Measurements from ENCODE around the gene DMD.

The DMD gene

DNA sequence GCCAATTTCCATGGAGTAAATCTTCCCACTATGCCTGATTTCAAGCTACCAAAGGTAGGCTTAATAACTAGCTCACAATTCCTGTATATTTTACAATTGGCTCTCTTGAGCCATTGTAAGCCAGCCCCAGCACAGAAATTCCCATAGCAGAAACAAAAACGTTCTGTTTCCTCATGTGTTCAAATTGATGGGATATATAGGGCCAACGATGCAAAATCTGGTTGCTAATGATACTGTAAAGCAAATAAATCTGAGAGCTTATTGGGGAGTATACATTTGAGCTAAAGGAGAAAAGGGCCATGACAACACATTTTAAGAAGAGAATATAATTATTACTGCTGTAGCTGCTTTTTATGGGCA, 1872.4 kb downstream of the DMD start:
- TF ChIP-seq, protein P1, sequence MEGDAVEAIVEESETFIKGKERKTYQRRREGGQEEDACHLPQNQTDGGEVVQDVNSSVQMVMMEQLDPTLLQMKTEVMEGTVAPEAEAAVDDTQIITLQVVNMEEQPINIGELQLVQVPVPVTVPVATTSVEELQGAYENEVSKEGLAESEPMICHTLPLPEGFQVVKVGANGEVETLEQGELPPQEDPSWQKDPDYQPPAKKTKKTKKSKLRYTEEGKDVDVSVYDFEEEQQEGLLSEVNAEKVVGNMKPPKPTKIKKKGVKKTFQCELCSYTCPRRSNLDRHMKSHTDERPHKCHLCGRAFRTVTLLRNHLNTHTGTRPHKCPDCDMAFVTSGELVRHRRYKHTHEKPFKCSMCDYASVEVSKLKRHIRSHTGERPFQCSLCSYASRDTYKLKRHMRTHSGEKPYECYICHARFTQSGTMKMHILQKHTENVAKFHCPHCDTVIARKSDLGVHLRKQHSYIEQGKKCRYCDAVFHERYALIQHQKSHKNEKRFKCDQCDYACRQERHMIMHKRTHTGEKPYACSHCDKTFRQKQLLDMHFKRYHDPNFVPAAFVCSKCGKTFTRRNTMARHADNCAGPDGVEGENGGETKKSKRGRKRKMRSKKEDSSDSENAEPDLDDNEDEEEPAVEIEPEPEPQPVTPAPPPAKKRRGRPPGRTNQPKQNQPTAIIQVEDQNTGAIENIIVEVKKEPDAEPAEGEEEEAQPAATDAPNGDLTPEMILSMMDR (IDR thresholded peaks at IDR 0.05; ENCODE audit: low read depth, low read length): no peak
- H3K4me3 ChIP-seq (ENCODE audit: low read depth, low read length): no peak overlapping the region

DNA sequence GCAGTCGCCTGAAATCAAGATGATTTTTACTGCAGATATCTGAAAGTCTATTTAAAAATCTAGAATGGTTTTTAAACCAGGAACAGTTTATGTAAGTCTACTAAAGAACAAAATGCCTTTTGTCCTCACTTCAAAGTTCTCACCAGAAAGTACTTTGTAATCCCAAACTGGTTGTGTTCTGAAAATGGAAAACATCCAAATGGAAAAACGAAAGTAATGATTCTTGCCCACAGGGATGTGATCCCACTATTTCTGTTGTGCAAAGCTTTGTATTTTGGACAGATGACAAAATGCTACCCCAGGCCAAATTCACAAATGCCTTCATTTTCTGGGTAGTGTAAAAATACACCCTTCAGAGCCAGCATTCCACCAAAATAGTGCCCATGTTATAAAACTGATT, 1874.0 kb downstream of the DMD start:
- H3K4me3 ChIP-seq (ENCODE audit: low read depth, low read length): no peak overlapping the region
- TF ChIP-seq, protein P1 (IDR thresholded peaks at IDR 0.05; ENCODE audit: low read depth, low read length): no peak

DNA sequence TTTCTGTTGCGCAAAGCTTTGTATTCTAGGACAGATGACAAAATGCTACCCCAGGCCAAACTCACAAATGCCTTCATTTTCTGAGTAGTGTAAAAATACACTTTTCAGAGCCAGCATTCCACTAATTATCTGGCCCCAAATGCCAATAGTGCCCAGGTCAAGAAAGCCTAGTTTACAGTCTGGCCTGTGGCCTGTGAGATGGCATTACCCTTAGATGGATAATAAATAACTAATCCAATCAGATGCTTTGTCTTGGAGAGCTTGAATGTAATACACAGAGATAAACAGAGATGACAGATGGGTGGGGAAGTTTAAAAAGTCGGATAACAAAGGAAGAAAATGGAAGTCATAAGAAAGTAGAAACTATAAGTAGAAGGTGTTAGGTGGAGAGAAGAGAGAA, 1874.9 kb downstream of the DMD start:
- TF ChIP-seq, protein P1 (IDR thresholded peaks at IDR 0.05; ENCODE audit: low read depth, low read length): no peak
- no peak overlapping the region for H3K4me3 ChIP-seq (ENCODE audit: low read depth, low read length)

DNA sequence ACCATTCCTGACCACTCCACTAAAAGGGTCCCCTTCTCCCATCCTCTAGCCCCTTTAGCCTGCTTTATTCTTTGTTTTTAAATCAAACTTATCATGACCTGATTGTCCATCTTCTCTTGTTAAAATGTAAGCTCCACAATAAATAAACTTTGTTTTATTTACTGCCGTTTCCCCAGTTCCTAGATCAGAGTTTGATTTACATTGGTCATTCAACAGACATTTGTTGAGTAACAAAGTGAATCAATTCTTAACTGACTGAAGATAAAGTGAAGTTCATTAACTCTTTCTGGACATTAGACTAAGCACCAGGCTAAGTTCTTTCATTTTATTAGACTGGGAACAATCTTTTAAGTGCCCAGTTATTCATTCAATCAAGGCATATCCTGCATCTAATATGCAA, 1876.4 kb downstream of the DMD start:
- H3K4me3 ChIP-seq (ENCODE audit: low read depth, low read length): no peak overlapping the region
- TF ChIP-seq, protein P1 (IDR thresholded peaks at IDR 0.05; ENCODE audit: low read depth, low read length): no peak

DNA sequence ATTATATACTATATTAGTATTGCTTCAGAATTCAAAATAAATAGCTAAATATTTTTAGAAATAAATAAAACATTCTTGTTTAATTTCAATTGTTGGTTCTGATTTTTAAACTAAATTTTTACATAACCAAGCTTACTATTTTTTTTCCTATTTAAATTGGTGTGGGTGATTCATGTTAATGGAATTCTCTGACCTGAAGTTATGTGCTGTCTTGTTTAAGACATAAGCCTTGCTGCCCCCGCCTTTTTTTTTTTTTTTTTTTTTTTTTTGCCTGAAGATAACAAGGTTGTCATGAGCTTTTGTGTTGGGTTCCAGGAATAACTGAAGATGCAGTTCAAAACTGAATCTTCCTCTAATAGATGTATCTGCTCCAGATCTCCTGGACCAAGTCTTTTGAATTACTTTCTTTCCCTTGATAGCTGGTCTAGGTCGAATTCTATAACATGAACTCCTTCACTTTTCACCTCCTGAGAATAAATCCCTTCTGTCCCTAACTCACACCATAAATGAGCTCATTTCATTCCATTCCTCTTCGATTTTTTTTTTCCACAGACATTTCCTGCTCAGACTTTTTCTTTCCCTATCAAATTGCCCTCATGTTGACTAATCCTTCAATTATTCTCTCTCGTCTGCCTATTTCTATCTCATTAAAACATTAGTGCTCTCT, 1878.1 kb downstream of the DMD start:
- TF ChIP-seq, protein P1 (IDR thresholded peaks at IDR 0.05; ENCODE audit: low read depth, low read length): no peak
- H3K4me3 ChIP-seq (ENCODE audit: low read depth, low read length): no peak overlapping the region

DNA sequence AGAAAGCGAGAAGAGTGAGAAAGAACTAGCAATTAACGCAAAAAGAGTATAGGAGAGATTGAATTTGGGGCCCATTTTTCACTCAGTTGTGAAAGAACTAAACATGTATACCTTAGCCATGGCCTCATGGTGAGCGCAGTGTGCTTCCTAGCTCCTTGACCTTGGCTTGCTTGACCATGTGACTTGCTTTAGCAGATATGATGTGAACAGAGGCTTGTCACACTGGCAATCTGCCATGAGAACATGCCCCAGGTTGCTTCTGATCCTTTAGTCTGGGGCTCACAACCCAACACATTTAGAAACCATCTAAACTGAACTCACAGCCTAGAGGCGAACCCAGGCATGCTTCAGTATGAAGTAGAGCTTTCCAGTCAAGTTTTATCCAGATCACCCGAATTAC, 1879.4 kb downstream of the DMD start:
- H3K4me3 ChIP-seq (ENCODE audit: low read depth, low read length): no peak overlapping the region
- TF ChIP-seq, protein P1 (IDR thresholded peaks at IDR 0.05; ENCODE audit: low read depth, low read length): no peak

DNA sequence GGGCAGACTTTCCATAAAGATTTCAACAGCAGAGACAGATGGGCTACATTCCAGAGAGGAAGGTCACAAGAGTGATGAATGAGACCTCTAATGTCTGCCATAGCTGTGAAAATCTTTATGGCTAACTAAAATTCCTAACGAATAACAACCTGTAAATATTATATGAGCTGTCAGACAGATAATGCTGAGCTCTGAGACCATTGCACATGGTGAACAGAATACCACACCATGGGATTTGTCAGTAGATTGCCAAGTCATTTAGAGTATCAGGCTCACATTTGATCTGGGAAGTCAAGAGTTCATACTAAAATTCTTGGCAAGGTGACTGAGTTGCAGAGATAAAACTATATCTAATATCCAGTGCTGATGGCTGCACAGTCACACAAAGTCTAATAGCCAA, 1880.3 kb downstream of the DMD start:
- no peak overlapping the region for H3K4me3 ChIP-seq (ENCODE audit: low read depth, low read length)
- TF ChIP-seq, protein P1 (IDR thresholded peaks at IDR 0.05; ENCODE audit: low read depth, low read length): no peak

Data from WI38 (cell line).